OCI-LY7 (cell line): ENCODE data around the gene RBM48. TPM values are rescaled to one million over a fixed set of nuclear protein-coding genes. Genes with fewer than 3 reads are reported as not detected.
"Not testable (repeated sequence)": the region's sequence is repeated elsewhere in the genome, so short reads cannot be mapped to it uniquely, and the experiment has no call there.

Source experiments
- Bru-seq: library from RNA; stranded (reverse); fragments of 400-500 nt; gene quantifications from one replicate; lab custom pipeline; 2021; lab: Mats Ljungman, UMichigan
- BruChase-seq, 2 experiments: library from RNA; stranded (reverse); fragments of 400-500 nt; gene quantifications; one replicate each; lab custom pipeline; 2021; lab: Mats Ljungman, UMichigan
- BruUV-seq: library from RNA; stranded (reverse); fragments of 400-500 nt; replicated peaks from 2 replicates; lab custom pipeline; 2021; lab: Mats Ljungman, UMichigan
- CTCF ChIA-PET: fragments of 300-600 bp; sonication (Branson Sonifier 250); formaldehyde crosslinking; loops from one replicate; lab custom pipeline; 2022; ENCODE audit warnings: antibody characterized with exemption; ENCODE audit not compliant: unreplicated experiment; lab: Charles Lee
- POLR2A ChIA-PET: fragments of 300-600 bp; sonication (Branson Sonifier 250); formaldehyde crosslinking; loops from one replicate; lab custom pipeline; 2022; ENCODE audit warnings: antibody characterized with exemption; lab: Charles Lee
- DNase-seq: peaks from one replicate; pipeline ENCODE4 v3.0.0-alpha.2; 2015; ENCODE audit warnings: low spot score
- H2AFZ ChIP-seq: fragments of 200-600 bp; sonication (generic), shearing (Covaris generic); 2 replicates; pipeline ENCODE4 v1.6.1; 2014; ENCODE audit warnings: mild to moderate bottlenecking, antibody characterized with exemption, low read length, moderate library complexity
- H3K27ac ChIP-seq: fragments of 200-600 bp; sonication (generic); 2 replicates; pipeline ENCODE4 v1.5.1; 2014; ENCODE audit warnings: mixed run types, low read depth, mild to moderate bottlenecking, moderate library complexity, low read length, inconsistent platforms; ENCODE audit not compliant: poor library complexity, severe bottlenecking
- H3K36me3 ChIP-seq: fragments of 200-600 bp; sonication (generic); 2 replicates; pipeline ENCODE4 v1.6.1; 2014; ENCODE audit warnings: mild to moderate bottlenecking, antibody characterized with exemption, low read length, moderate library complexity, mixed read lengths; ENCODE audit not compliant: insufficient read depth
- H3K4me1 ChIP-seq: fragments of 200-600 bp; sonication (generic); 2 replicates; pipeline ENCODE4 v1.5.1; 2014; ENCODE audit warnings: mild to moderate bottlenecking, low read length; ENCODE audit not compliant: insufficient read depth, poor library complexity, severe bottlenecking
- H3K4me2 ChIP-seq: fragments of 200-600 bp; sonication (generic); 2 replicates; pipeline ENCODE4 v1.6.1; 2014; ENCODE audit warnings: mild to moderate bottlenecking, low read length
- H3K4me3 ChIP-seq: fragments of 200-600 bp; sonication (generic); 2 replicates; pipeline ENCODE4 v1.5.1; 2014; ENCODE audit warnings: mild to moderate bottlenecking, low read depth, low read length; ENCODE audit not compliant: poor library complexity, severe bottlenecking
- H3K79me2 ChIP-seq: fragments of 200-600 bp; sonication (generic); 2 replicates; pipeline ENCODE4 v1.6.1; 2016; ENCODE audit warnings: low read depth, mild to moderate bottlenecking, low read length, moderate library complexity, mixed read lengths; ENCODE audit not compliant: insufficient read depth
- H3K9me2 ChIP-seq: fragments of 200-600 bp; sonication (generic); 2 replicates; pipeline ENCODE4 v1.6.1; 2016; ENCODE audit warnings: mild to moderate bottlenecking, low read length, mixed read lengths; ENCODE audit not compliant: insufficient read depth
- H3K9me3 ChIP-seq: fragments of 200-600 bp; sonication (generic); 2 replicates; pipeline ENCODE4 v1.6.1; 2014; ENCODE audit warnings: mild to moderate bottlenecking, mixed run types, low read length, mixed read lengths
- H4K20me1 ChIP-seq: fragments of 200-600 bp; sonication (generic); 2 replicates; pipeline ENCODE4 v1.6.1; 2014; ENCODE audit warnings: mild to moderate bottlenecking, antibody characterized with exemption, low read length, moderate library complexity, mixed read lengths; ENCODE audit not compliant: insufficient read depth
- CTCF ChIP-seq: fragments of 200-600 bp; sonication (generic); conservative IDR thresholded peaks from 2 replicates; pipeline ENCODE4 v1.5.1; 2014; ENCODE audit warnings: mild to moderate bottlenecking, antibody characterized with exemption, low read length, moderate library complexity, mixed read lengths
- EZH2phosphoT487 ChIP-seq: fragments of 200-600 bp; sonication (generic); IDR thresholded peaks from 2 replicates; pipeline ENCODE4 v1.6.1; 2018; ENCODE audit warnings: low read depth, borderline replicate concordance, mild to moderate bottlenecking, mixed run types, antibody characterized with exemption, low read length, moderate library complexity, mixed read lengths
- intact Hi-C: fragments of 100-400 bp; cut with micrococcal nuclease; formaldehyde crosslinking; loops from one replicate; pipeline ENCODE4 v1.10.0; 2022; ENCODE audit not compliant: unreplicated experiment
- long read RNA-seq: library from polyadenylated mRNA; stranded (forward); transcript quantifications from one replicate; pipeline ENCODE4 v2.0.0, GENCODE V29; 2022
- total RNA-seq, 2 experiments: library from RNA; depleted of rRNA in 1 of 2; stranded (reverse); fragments of >200 nt in 1 of 2; shearing (Covaris generic) in 1 of 2; gene quantifications; 2 replicates each; pipeline ENCODE4 v1.2.3, GENCODE V29; 2014 to 2022

The RBM48 gene
- total RNA-seq (2014; rRNA removed; shearing (Covaris generic)) (7.7 and 10.7 TPM in 2 replicates), total RNA-seq (2022) (15.1 and 15.7 TPM in 2 replicates), Bru-seq, nascent RNA (percentile 88 among the genes with signal in this experiment), BruChase-seq, experiment 1, labeled RNA remaining after a 6-hour chase (percentile 76 among the genes with signal in this experiment), BruChase-seq, experiment 2, labeled RNA remaining after a 2-hour chase (percentile 89 among the genes with signal in this experiment)
- long read RNA-seq, full-length matches to known transcripts: 35 of 65 reads
- long read RNA-seq, partial matches to known transcripts: 1 of 65 reads
- long read RNA-seq, other reads (novel, unspliced or antisense): 29 of 65 reads

DNA sequence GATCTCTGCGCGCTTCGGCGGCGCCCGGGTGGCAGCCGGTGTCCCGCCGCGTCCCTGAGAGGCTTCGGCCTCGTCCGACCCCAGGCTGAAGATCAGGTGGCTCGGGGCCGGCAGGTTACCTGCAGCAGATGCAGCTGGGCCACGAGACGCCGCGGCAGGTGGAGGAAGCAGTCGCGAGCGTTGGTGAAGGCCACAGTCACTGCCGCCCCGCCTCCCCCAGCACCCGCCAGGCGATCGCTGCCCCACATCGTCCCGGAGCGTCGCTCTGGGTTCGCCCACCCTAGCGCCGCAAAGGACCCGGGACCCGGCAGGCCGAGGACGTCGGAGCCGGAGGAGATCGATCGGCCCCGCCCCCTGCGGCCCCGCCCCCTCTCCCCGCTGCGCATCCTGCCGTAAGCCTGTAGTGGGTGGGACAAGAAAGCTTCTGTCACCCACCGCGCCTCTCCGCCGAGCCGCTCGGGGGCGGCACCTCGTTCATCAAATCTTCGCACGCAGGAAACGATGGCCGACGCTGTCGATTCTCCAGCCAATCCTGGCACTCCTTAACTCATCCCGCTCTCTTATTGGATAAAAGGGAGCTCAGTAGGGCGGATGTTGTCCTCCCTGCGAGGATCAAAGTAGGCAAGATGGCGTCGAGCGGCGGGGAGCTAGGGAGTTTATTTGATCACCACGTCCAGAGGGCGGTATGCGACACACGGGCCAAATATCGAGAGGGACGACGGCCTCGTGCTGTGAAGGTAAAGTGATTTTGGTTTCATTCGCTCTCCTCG lies at the start of gene RBM48, which contains the start of gene PEX1:
RBM48 (plus strand) TSS at position 608 of the 770 bp plus-strand sequence; CDS start at position 627, 19 bp downstream.
PEX1 (minus strand) TSS at position 333 of the 770 bp plus-strand sequence; CDS start at position 248, 85 bp downstream.
- CTCF ChIA-PET: interaction anchor here (0.5 to 1.3 kb wide), 10 partner anchors 11 to 308 kb away, joined by 3 to 6 read pairs (median 4); partner anchors contain the start of genes CDK6, FAM133B and GATAD1
- POLR2A ChIA-PET: interaction anchor here (0.6 to 2.2 kb wide), 30 partner anchors 11 to 1789 kb away, joined by 3 to 10 read pairs (median 4); partner anchors contain the start of genes AKAP9, FAM133B and SAMD9
- Histone ChIP-seq H2AFZ (peak within 1 kb of the TSS; percentile 92), H3K9me3 (no peaks in the 10 kb centered on the region), H3K36me3 (peaks cover 42% of the 10 kb centered on the region), H3K4me2 (peak within 1 kb of the TSS; percentile 90), H3K27ac (peak within 1 kb of the TSS; percentile 81), H3K79me2 (peaks cover 51% of the 10 kb centered on the region), H3K9me2 (no peaks in the 10 kb centered on the region), H4K20me1 (no peaks in the 10 kb centered on the region), H3K4me1 (peaks cover 14% of the 10 kb centered on the region), H3K4me3 (peak within 1 kb of the TSS; percentile 84)
- intact Hi-C loops: loop anchor here (2.0 to 5.0 kb wide), 5 partner anchors 59 to 704 kb away; partner anchors contain the start of genes AKAP9 and VPS50
- TF ChIP-seq CTCF: peak; percentile 78
- TF ChIP-seq EZH2phosphoT487: no peak
- DNase-seq: peak; percentile 99
- no TSS peak for BruUV-seq

DNA sequence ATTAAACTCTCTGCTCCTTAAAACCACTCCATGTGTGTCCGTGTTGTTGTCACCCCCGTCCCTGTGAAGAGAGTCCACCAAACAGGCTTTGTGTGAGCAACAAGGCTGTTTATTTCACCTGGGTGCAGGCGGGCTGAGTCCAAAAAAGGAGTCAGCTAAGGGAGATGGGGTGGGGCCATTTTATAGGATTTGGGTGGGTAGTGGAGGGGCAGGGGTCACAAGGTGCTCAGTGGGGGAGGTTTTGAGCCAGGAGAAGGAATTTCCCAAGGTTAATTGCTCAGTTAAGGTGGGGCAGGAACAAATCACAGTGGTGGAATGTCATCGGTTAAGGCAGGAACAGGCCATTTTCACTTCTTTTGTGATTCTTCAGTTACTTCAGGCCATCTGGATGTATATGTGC lies 49.4 kb upstream of the RBM48 start:
- H3K27ac ChIP-seq, H3K4me2 ChIP-seq, H3K36me3 ChIP-seq, intact Hi-C loops, BruUV-seq, H3K79me2 ChIP-seq, H3K4me1 ChIP-seq, CTCF ChIA-PET, POLR2A ChIA-PET, H3K9me3 ChIP-seq, H3K4me3 ChIP-seq, H4K20me1 ChIP-seq, H2AFZ ChIP-seq, DNase-seq, H3K9me2 ChIP-seq: not testable (repeated sequence)

- H3K4me3 ChIP-seq, H3K79me2 ChIP-seq, DNase-seq, H3K9me2 ChIP-seq, H2AFZ ChIP-seq, H3K4me1 ChIP-seq, H3K9me3 ChIP-seq, H3K27ac ChIP-seq, H3K4me2 ChIP-seq, CTCF ChIA-PET, intact Hi-C loops, H4K20me1 ChIP-seq, BruUV-seq, POLR2A ChIA-PET: not testable (repeated sequence)
- H3K36me3 ChIP-seq: peaks cover 37% of the 10 kb centered on the region
Measured at GRCh38 chr7:92483624-92484023, 45.0 kb upstream of the RBM48 start.

DNA sequence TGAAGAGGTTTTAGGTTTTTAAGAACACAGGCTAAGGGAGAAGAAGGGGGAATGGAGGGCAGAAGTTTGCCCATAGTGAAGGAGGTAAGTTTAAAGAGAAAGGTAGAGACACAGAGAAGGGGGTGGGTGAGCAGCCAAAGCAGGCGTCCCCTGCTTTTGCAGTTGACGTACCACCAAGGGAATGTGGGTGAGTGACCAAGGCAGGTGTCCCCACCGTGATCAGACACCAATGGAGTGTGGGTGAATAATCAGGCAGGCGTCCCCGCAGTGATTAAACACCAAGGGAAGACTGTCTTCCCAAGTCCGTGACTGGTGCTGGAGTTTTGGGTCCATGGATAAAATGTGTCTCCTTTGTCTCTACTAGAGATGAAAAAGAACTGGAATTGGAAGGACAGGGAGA lies 44.4 kb upstream of the RBM48 start:
- BruUV-seq, H3K27ac ChIP-seq, H3K9me3 ChIP-seq, H3K4me1 ChIP-seq, H3K4me3 ChIP-seq, H3K4me2 ChIP-seq, POLR2A ChIA-PET, H4K20me1 ChIP-seq, H3K79me2 ChIP-seq, H3K9me2 ChIP-seq, H2AFZ ChIP-seq, intact Hi-C loops, CTCF ChIA-PET, DNase-seq: not testable (repeated sequence)
- H3K36me3 ChIP-seq: peaks cover 43% of the 10 kb centered on the region
